SK-N-SH (cell line): ENCODE results near the gene UGCG. TPM values are rescaled to one million over a fixed set of nuclear protein-coding genes. Genes with fewer than 3 reads are reported as not detected.

Experiments
- CTCF ChIA-PET: fragments of 300-600, 350-600 bp; formaldehyde crosslinking; extraction: SDS; loops from one replicate; lab custom pipeline; 2021; lab: Yijun Ruan, JAX
- POLR2A ChIA-PET: fragments of 350-600 bp; sonication (Branson Sonifier 250); formaldehyde crosslinking; extraction: SDS; loops from one replicate; lab custom pipeline; 2020; ENCODE audit warnings: antibody characterized with exemption, inconsistent platforms; lab: Yijun Ruan, JAX
- DNase-seq: peaks from one replicate; pipeline ENCODE4 v3.0.0; 2012
- H2AFZ ChIP-seq: fragments of 200-600 bp; sonication (generic); 2 replicates; pipeline ENCODE4 v1.8.1; 2016; ENCODE audit warnings: antibody characterized with exemption, mild to moderate bottlenecking, low read depth
- H3F3A ChIP-seq: fragments of 200-600 bp; sonication (generic); replicated peaks from 2 replicates; pipeline ENCODE3; 2016; ENCODE audit warnings: antibody characterized with exemption, mild to moderate bottlenecking; ENCODE audit not compliant: insufficient read depth
- H3K27ac ChIP-seq, 2 experiments: fragments of 200-500 bp in 1 of 2; fragments of 200-600 bp in 1 of 2; sonication (Bioruptor generic) in 1 of 2; sonication (generic), shearing (Covaris generic) in 1 of 2; 2 replicates each; pipeline versions ENCODE4 v1.5.1 to v1.6.1; 2014 to 2016; ENCODE audit warnings: low read depth in 2 of 2, inconsistent platforms in 1 of 2, low read length in 1 of 2, mild to moderate bottlenecking in 1 of 2, mixed read lengths in 1 of 2
- H3K27me3 ChIP-seq: fragments of 200-600 bp; sonication (generic), shearing (Covaris generic); 2 replicates; pipeline ENCODE4 v1.6.1; 2016; ENCODE audit warnings: mixed run types; ENCODE audit not compliant: insufficient read depth
- H3K36me3 ChIP-seq, 2 experiments: fragments of 200-500 bp in 1 of 2; fragments of 200-600 bp in 1 of 2; sonication (Bioruptor generic) in 1 of 2; sonication (generic) in 1 of 2; replicated peaks in 1 of 2; 2 replicates each; pipeline versions ENCODE3 to v1.5.1; 2014 to 2016; ENCODE audit warnings: low read length in 1 of 2, mild to moderate bottlenecking in 1 of 2; ENCODE audit not compliant: insufficient read depth in 2 of 2, control insufficient read depth in 1 of 2
- H3K4me1 ChIP-seq, 2 experiments: fragments of 200-500 bp in 1 of 2; fragments of 200-600 bp in 1 of 2; sonication (Bioruptor generic) in 1 of 2; sonication (generic), shearing (Covaris generic) in 1 of 2; 2 replicates each; pipeline versions ENCODE4 v1.5.1 to v1.6.1; 2014 to 2016; ENCODE audit warnings: low read depth in 1 of 2, low read length in 1 of 2, mixed run types in 1 of 2; ENCODE audit not compliant: insufficient read depth in 2 of 2, control insufficient read depth in 1 of 2
- H3K4me2 ChIP-seq: fragments of 200-600 bp; sonication (generic), shearing (Covaris generic); 2 replicates; pipeline ENCODE4 v1.6.1; 2017; ENCODE audit warnings: mixed run types
- H3K4me3 ChIP-seq, 2 experiments: fragments of 200-500 bp in 1 of 2; fragments of 200-600 bp in 1 of 2; sonication (Bioruptor generic) in 1 of 2; sonication (generic), shearing (Covaris generic) in 1 of 2; 2 replicates each; pipeline versions ENCODE4 v1.5.1 to v1.8.1; 2014 to 2016; ENCODE audit warnings: low read depth in 2 of 2, inconsistent platforms in 1 of 2, low read length in 1 of 2, mild to moderate bottlenecking in 1 of 2, mixed read lengths in 1 of 2, moderate library complexity in 1 of 2
- H3K79me2 ChIP-seq: fragments of 200-600 bp; sonication (generic); 2 replicates; pipeline ENCODE4 v1.8.1; 2017; ENCODE audit warnings: mild to moderate bottlenecking; ENCODE audit not compliant: insufficient read depth
- H3K9ac ChIP-seq: fragments of 200-600 bp; sonication (generic); 2 replicates; pipeline ENCODE4 v1.6.1; 2017; ENCODE audit warnings: mixed run types
- H3K9me2 ChIP-seq: fragments of 200-600 bp; sonication (generic); 2 replicates; pipeline ENCODE4 v1.6.1; 2017; ENCODE audit warnings: mixed run types
- H3K9me3 ChIP-seq: fragments of 200-600 bp; sonication (generic); 2 replicates; pipeline ENCODE4 v1.6.1; 2017; ENCODE audit warnings: mixed run types, mild to moderate bottlenecking, moderate library complexity
- H4K20me1 ChIP-seq: fragments of 200-600 bp; sonication (generic); 2 replicates; pipeline ENCODE4 v1.6.1; 2017; ENCODE audit warnings: mild to moderate bottlenecking, mixed run types; ENCODE audit not compliant: insufficient read depth
- EP300 ChIP-seq, 2 experiments: IDR thresholded peaks; 2 replicates each; pipeline versions ENCODE4 v1.4.0 to v1.6.1; 2012; ENCODE audit warnings: borderline replicate concordance in 1 of 2, low read depth in 1 of 2, low read length in 1 of 2
- FOSL2 ChIP-seq: IDR thresholded peaks from 2 replicates; pipeline ENCODE4 v1.4.0; 2012; ENCODE audit warnings: low read depth, mild to moderate bottlenecking, moderate library complexity, borderline replicate concordance
- FOXJ3 ChIP-seq: sonication (generic); formaldehyde crosslinking; IDR thresholded peaks from 2 replicates; pipeline ENCODE4 v1.5.1; 2020; ENCODE audit warnings: mild to moderate bottlenecking, missing genetic modification reagents
- JUND ChIP-seq: IDR thresholded peaks from 2 replicates; pipeline ENCODE4 v1.4.0; 2012
- MEF2A ChIP-seq: IDR thresholded peaks from 2 replicates; pipeline ENCODE4 v1.4.0; 2012; ENCODE audit warnings: low read depth, borderline replicate concordance
- MXI1 ChIP-seq: IDR thresholded peaks from 2 replicates; pipeline ENCODE4 v1.6.1; 2012; ENCODE audit warnings: mild to moderate bottlenecking, low read depth, low read length, improper control_type of control experiment
- NFIC ChIP-seq: IDR thresholded peaks from 2 replicates; pipeline ENCODE4 v1.4.0; 2012; ENCODE audit warnings: borderline replicate concordance
- POLR2AphosphoS5 ChIP-seq: IDR thresholded peaks from 2 replicates; pipeline ENCODE4 v1.6.1; 2012; ENCODE audit warnings: low read depth, low read length
- RCOR1 ChIP-seq: fragments of 150-350 bp; IDR thresholded peaks from 2 replicates; pipeline ENCODE4 v1.6.1; 2017; ENCODE audit warnings: antibody characterized with exemption, low read length
- TAF1 ChIP-seq: IDR thresholded peaks from 2 replicates; pipeline ENCODE4 v1.6.1; 2012; ENCODE audit warnings: low read depth, mild to moderate bottlenecking, low read length, moderate library complexity, borderline replicate concordance
- TEAD4 ChIP-seq: IDR thresholded peaks from 2 replicates; pipeline ENCODE4 v1.4.0; 2012; ENCODE audit warnings: mild to moderate bottlenecking, borderline replicate concordance; ENCODE audit not compliant: insufficient read depth
- WGBS: methylation state at CpG from one replicate; pipeline ENCODE4 v1.1.6; 2017; ENCODE audit warnings: low lambda C conversion rate; 5-methylcytosine and 5-hydroxymethylcytosine counted together
- polyA plus RNA-seq, 3 experiments: library from polyadenylated mRNA; depleted of rRNA; stranded (reverse); fragments of >200 nt; gene quantifications; 2 replicates each; pipeline ENCODE4 v1.2.3, GENCODE V29; 2012
- TF ChIP-seq, protein P1 (sequence below): fragments of 200-600 bp; sonication (generic); IDR thresholded peaks from 2 replicates; pipeline ENCODE4 v1.6.1; 2017; ENCODE audit warnings: antibody characterized with exemption, mild to moderate bottlenecking, moderate library complexity
- TF ChIP-seq, protein P2 (sequence below): IDR thresholded peaks from 2 replicates; pipeline ENCODE4 v1.4.0; 2012; ENCODE audit warnings: low read depth

The UGCG gene
- polyA plus RNA-seq, 1 of the 3 experiments (the other 2 are of a cell fraction): 20.0 TPM

DNA sequence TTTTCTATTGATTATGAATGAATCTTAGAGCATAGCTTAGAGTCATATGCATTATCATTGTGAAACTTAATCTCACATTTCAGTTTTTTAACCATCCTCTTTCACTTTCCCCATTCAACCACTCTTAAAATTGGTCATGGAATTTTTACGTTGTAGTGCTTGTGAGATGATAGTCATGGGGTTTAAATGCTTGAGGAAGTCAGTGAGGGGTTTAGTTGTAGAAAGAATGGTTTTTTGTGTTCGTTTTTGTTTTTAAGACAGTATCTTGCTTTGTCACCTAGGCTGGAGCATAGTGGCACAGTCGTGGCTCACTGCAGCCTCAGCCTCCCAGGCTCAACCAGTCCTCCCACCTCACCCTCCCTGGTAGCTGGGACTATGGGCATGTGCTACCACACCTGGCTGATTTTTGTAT is 19.6 kb downstream of the UGCG start:
- ChIA-PET CTCF (interaction anchor here (1.3 kb wide), 1 partner anchor 15 kb away, joined by 3 read pairs; no protein-coding TSS in a partner anchor), POLR2A (no interaction called here)
- H3K9me3 ChIP-seq: no peaks in the 10 kb centered on the region
- TF ChIP-seq NFIC (no peak), MXI1 (no peak), RCOR1 (no peak), TEAD4 (no peak), FOSL2 (no peak), TAF1 (no peak), MEF2A (no peak), EP300 (IDR thresholded peaks at IDR 0.05; ENCODE audit: borderline replicate concordance in 1 of 2, low read depth in 1 of 2, low read length in 1 of 2) (no peak), POLR2AphosphoS5 (no peak)
- TF ChIP-seq, protein P1, sequence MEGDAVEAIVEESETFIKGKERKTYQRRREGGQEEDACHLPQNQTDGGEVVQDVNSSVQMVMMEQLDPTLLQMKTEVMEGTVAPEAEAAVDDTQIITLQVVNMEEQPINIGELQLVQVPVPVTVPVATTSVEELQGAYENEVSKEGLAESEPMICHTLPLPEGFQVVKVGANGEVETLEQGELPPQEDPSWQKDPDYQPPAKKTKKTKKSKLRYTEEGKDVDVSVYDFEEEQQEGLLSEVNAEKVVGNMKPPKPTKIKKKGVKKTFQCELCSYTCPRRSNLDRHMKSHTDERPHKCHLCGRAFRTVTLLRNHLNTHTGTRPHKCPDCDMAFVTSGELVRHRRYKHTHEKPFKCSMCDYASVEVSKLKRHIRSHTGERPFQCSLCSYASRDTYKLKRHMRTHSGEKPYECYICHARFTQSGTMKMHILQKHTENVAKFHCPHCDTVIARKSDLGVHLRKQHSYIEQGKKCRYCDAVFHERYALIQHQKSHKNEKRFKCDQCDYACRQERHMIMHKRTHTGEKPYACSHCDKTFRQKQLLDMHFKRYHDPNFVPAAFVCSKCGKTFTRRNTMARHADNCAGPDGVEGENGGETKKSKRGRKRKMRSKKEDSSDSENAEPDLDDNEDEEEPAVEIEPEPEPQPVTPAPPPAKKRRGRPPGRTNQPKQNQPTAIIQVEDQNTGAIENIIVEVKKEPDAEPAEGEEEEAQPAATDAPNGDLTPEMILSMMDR: no peak
- TF ChIP-seq, protein P2, sequence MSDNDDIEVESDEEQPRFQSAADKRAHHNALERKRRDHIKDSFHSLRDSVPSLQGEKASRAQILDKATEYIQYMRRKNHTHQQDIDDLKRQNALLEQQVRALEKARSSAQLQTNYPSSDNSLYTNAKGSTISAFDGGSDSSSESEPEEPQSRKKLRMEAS: no peak
- H3K27me3 ChIP-seq: no peaks in the 10 kb centered on the region
- no peak overlapping the region for H3K4me3 ChIP-seq
- H3K36me3 ChIP-seq: peaks cover 8 to 38% of the 10 kb centered on the region in 2 experiments
- H3K27ac ChIP-seq: no peak overlapping the region
- H3K9me2 ChIP-seq: no peaks in the 10 kb centered on the region
- DNase-seq: no peak
- no peak overlapping the region for H2AFZ ChIP-seq
- peaks cover 47% of the 10 kb centered on the region for H4K20me1 ChIP-seq
- H3K4me2 ChIP-seq: no peak overlapping the region
- WGBS: 98% methylated on average over 3 of the region's 3 CpGs
- H3F3A ChIP-seq: no peaks in the 10 kb centered on the region
- H3K79me2 ChIP-seq: peaks cover 98% of the 10 kb centered on the region
- no peaks in the 10 kb centered on the region; a peak in 1 of 4 replicates for H3K4me1 ChIP-seq
- no peak overlapping the region for H3K9ac ChIP-seq

DNA sequence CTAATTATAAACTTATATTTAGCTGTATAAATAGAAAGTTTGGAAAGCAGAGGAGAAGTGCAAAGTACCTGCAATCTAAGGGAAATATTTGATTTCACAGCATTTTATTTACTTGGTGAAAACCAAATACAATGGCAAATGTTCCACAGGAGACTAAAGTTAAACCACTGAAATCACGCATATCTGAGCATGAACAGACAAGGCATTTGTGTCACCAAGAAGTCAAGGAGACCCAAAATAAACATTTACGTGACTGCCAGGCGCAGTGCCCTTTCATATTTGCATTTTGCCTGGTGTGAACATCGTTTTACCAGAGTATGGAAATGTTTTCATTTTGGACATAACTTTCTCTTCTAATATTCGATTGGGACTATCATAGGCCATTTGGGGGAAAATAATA is 20.6 kb downstream of the UGCG start:
- peaks cover 8 to 45% of the 10 kb centered on the region in 2 experiments for H3K36me3 ChIP-seq
- no peak overlapping the region for H2AFZ ChIP-seq
- WGBS: 89% methylated on average over 5 of the region's 5 CpGs
- TF ChIP-seq JUND (no peak), FOXJ3 (CRISPR knock-in tag) (no peak)
- TF ChIP-seq, all 33 proteins: peak for 0
- H3K27ac ChIP-seq: no peak overlapping the region
- H3K27me3 ChIP-seq: no peaks in the 10 kb centered on the region
- no peaks in the 10 kb centered on the region for H3F3A ChIP-seq
- no peak overlapping the region for H3K9ac ChIP-seq
- H3K4me1 ChIP-seq: peaks cover 0 to 4% of the 10 kb centered on the region in 2 experiments; a peak in 1 of 4 replicates
- H4K20me1 ChIP-seq: peaks cover 40% of the 10 kb centered on the region
- H3K4me2 ChIP-seq: no peak overlapping the region
- H3K79me2 ChIP-seq: peaks cover 99% of the 10 kb centered on the region
- H3K9me2 ChIP-seq: no peaks in the 10 kb centered on the region
- no peak overlapping the region for H3K4me3 ChIP-seq
- ChIA-PET POLR2A (no interaction called here), CTCF (no interaction called here)
- no peaks in the 10 kb centered on the region for H3K9me3 ChIP-seq
- DNase-seq: no peak
